DOHH2 (cell line): Measurements from ENCODE around the gene FBXL17.

Experiments
- H3F3A ChIP-seq: fragments of 200-600 bp; sonication (generic), shearing (Covaris generic); 2 replicates; pipeline ENCODE4 v1.6.0; 2016; ENCODE audit warnings: antibody characterized with exemption, mild to moderate bottlenecking; ENCODE audit not compliant: control insufficient read depth, insufficient read depth
- H3K27ac ChIP-seq: fragments of 200-600 bp; sonication (generic); 2 replicates; pipeline ENCODE4 v1.5.1; 2014; ENCODE audit warnings: low read depth, mild to moderate bottlenecking, low read length, moderate library complexity
- H3K27me3 ChIP-seq: fragments of 200-600 bp; sonication (generic); 2 replicates; pipeline ENCODE4 v1.6.1; 2014; ENCODE audit warnings: mild to moderate bottlenecking, low read length, mixed read lengths; ENCODE audit not compliant: control insufficient read depth
- H3K36me3 ChIP-seq: fragments of 200-600 bp; sonication (generic); 2 replicates; pipeline ENCODE4 v1.6.1; 2014; ENCODE audit warnings: mild to moderate bottlenecking, low read length, moderate library complexity, mixed read lengths; ENCODE audit not compliant: control insufficient read depth
- H3K4me1 ChIP-seq: fragments of 200-600 bp; sonication (generic); 2 replicates; pipeline ENCODE4 v1.6.1; 2014; ENCODE audit warnings: mild to moderate bottlenecking, low read length, mixed read lengths; ENCODE audit not compliant: control insufficient read depth
- H3K4me2 ChIP-seq: fragments of 200-600 bp; sonication (generic); 2 replicates; pipeline ENCODE4 v1.6.0; 2014; ENCODE audit warnings: mild to moderate bottlenecking, low read length, moderate library complexity
- H3K4me3 ChIP-seq: fragments of 200-600 bp; sonication (generic); 2 replicates; pipeline ENCODE4 v1.5.1; 2014; ENCODE audit warnings: mild to moderate bottlenecking, low read length, mixed read lengths
- H3K79me2 ChIP-seq: fragments of 200-600 bp; sonication (generic); 2 replicates; pipeline ENCODE4 v1.6.1; 2014; ENCODE audit warnings: mild to moderate bottlenecking, low read length, mixed read lengths; ENCODE audit not compliant: control insufficient read depth
- H3K9me2 ChIP-seq: fragments of 200-600 bp; sonication (generic); replicated peaks from 2 replicates; pipeline ENCODE4 v1.6.1; 2014; ENCODE audit warnings: mild to moderate bottlenecking, low read length, mixed read lengths; ENCODE audit not compliant: control insufficient read depth
- H3K9me3 ChIP-seq: fragments of 200-600 bp; sonication (generic); 2 replicates; pipeline ENCODE4 v1.6.1; 2014; ENCODE audit warnings: antibody characterized with exemption, low read length, mixed read lengths; ENCODE audit not compliant: control insufficient read depth, insufficient read depth
- H4K20me1 ChIP-seq: fragments of 200-600 bp; sonication (generic); 2 replicates; pipeline ENCODE4 v1.6.0; 2014; ENCODE audit warnings: low read depth, mild to moderate bottlenecking, antibody characterized with exemption, low read length, moderate library complexity; ENCODE audit not compliant: control insufficient read depth, insufficient read depth
- EZH2phosphoT487 ChIP-seq: fragments of 200-600 bp; sonication (generic); IDR thresholded peaks from 2 replicates; pipeline ENCODE4 v1.6.1; 2017; ENCODE audit warnings: borderline replicate concordance, mild to moderate bottlenecking, antibody characterized with exemption, low read length, moderate library complexity, mixed read lengths
- TF ChIP-seq, protein P1 (sequence below): fragments of 200-600 bp; sonication (generic); IDR thresholded peaks from one replicate; pipeline ENCODE4 v1.5.1; 2014; ENCODE audit warnings: antibody characterized with exemption, mild to moderate bottlenecking, low read depth, low read length; ENCODE audit not compliant: poor library complexity, severe bottlenecking

The FBXL17 gene

DNA sequence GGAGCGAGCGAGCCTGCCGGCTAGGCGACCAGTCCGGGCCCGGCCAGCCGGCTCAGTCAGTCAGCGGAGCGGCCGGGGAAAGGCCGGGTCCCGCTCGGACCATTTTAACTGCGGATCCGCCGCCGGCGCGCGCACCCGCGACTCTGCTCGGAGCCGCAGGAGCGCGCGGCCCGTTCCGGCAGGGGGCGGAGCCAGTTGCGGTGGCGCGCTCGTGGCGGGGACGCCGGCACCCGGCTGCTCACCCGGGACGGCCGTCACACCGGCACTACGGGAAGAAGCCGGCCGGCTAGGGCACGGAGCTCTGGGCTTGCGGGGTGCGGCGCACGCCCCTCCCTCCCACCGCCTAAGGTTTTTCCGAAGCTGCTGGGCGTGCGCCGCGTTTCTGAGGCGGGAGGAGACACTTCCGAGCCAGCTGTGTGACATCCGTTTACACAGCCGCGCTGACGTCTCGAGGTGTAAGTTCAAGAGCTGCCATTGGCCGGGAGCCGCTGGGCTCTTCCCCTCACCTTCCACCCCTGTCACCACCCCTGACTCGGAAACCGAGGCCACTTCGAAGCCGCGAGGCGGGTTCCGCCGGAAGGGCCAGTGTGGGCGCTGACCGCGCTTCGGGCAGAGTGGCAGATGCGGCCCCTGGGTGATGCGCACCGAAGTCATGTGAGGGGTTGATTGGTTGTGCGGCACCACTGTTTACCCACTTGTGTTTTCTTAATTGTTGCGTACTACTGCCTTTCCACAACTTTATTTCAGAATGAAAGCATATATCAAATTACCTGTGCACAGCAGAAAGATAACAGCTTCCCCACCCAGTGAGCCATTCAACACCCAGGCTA is at the start of gene FBXL17:
Gene FBXL17 (minus strand): TSS at position 145 of the 830 bp plus-strand sequence.
- peak within 1 kb of the TSS; percentile 84 for H3K27ac ChIP-seq
- peaks cover 10% of the 10 kb centered on the region; the same call in 1 of the 2 replicates for H3F3A ChIP-seq
- H3K4me3 ChIP-seq, result peak within 1 kb of the TSS; percentile 84
- H3K9me3 ChIP-seq, result no peaks in the 10 kb centered on the region; the same call in 1 of the 2 replicates
- H3K4me2 ChIP-seq, result peak within 1 kb of the TSS; percentile 74
- H3K4me1 ChIP-seq, result peaks cover 23% of the 10 kb centered on the region
- no peaks in the 10 kb centered on the region for H3K9me2 ChIP-seq
- TF ChIP-seq EZH2phosphoT487, result no peak
- H4K20me1 ChIP-seq, result no peaks in the 10 kb centered on the region
- H3K79me2 ChIP-seq, result peaks cover 35% of the 10 kb centered on the region
- H3K36me3 ChIP-seq, result 0 out of 2 replicates have a peak, but pooled peaks cover 2% of the 10 kb centered on the region
- H3K27me3 ChIP-seq, result no peaks in the 10 kb centered on the region

DNA sequence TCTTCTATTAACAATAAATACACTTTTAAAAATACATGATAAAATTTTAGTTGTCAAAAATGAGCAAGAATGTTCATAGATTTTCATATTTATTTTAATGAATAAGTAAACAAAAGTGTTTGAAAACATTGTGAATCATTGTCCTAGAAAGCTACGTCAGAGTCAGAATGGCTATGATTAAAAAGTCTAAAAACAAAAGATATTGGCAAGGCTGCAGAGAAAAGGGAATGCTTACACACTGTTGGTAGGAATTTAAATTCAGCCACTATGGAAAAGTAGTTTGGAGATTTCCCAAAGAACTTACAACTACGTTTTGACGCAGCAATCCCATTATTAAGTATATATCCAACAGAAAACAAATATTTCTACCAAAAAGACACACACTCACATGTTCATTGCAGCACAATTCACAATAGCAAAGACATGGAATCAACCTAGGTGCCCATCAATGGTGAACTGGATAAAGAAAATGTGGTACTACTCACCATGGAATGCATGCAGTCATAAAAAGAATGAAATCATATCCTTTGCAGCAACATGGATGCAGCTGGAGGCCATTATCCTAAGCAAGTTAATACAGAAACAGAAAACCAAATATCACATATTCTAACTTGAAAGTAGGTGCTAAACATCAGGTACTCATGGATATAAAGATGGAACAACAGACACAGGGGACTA is 49.2 kb upstream of the FBXL17 start:
- no peak overlapping the region for H3K4me3 ChIP-seq
- H3K4me2 ChIP-seq, result no peak overlapping the region
- no peaks in the 10 kb centered on the region for H3K9me3 ChIP-seq
- TF ChIP-seq EZH2phosphoT487, result no peak
- TF ChIP-seq, protein P1, sequence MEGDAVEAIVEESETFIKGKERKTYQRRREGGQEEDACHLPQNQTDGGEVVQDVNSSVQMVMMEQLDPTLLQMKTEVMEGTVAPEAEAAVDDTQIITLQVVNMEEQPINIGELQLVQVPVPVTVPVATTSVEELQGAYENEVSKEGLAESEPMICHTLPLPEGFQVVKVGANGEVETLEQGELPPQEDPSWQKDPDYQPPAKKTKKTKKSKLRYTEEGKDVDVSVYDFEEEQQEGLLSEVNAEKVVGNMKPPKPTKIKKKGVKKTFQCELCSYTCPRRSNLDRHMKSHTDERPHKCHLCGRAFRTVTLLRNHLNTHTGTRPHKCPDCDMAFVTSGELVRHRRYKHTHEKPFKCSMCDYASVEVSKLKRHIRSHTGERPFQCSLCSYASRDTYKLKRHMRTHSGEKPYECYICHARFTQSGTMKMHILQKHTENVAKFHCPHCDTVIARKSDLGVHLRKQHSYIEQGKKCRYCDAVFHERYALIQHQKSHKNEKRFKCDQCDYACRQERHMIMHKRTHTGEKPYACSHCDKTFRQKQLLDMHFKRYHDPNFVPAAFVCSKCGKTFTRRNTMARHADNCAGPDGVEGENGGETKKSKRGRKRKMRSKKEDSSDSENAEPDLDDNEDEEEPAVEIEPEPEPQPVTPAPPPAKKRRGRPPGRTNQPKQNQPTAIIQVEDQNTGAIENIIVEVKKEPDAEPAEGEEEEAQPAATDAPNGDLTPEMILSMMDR, result no peak
- H3K27ac ChIP-seq, result no peak overlapping the region
- H3K79me2 ChIP-seq, result no peaks in the 10 kb centered on the region
- H3F3A ChIP-seq, result no peaks in the 10 kb centered on the region
- H3K9me2 ChIP-seq, result no peaks in the 10 kb centered on the region
- no peaks in the 10 kb centered on the region for H4K20me1 ChIP-seq
- no peaks in the 10 kb centered on the region for H3K27me3 ChIP-seq
- no peaks in the 10 kb centered on the region for H3K36me3 ChIP-seq
- no peaks in the 10 kb centered on the region for H3K4me1 ChIP-seq

DNA sequence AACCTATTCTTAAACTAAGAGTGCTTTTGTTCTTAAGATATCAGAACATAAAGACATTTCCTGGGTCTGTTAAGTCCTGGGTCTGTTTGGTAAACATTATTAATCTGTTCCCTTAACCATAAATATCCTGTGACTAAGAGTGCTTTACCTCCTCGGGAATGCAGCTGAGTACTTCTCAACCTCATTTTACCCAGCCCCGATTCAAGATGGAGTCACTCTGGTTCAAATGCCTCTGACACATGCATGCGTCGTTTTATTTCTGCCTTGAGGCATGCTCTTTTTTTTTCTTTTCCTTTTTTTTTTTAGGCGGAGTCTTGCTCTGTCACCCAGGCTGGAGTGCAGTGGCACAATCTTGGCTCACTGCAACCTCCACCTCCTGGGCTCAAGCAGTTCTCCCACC is 39.8 kb upstream of the FBXL17 start:
- H3K9me2 ChIP-seq, result no peaks in the 10 kb centered on the region
- H3K4me2 ChIP-seq, result no peak overlapping the region
- H3K27me3 ChIP-seq, result no peaks in the 10 kb centered on the region
- no peak overlapping the region for H3K4me3 ChIP-seq
- no peaks in the 10 kb centered on the region for H3K4me1 ChIP-seq
- H3K9me3 ChIP-seq, result no peaks in the 10 kb centered on the region
- H3K36me3 ChIP-seq, result no peaks in the 10 kb centered on the region
- no peak overlapping the region for H3K27ac ChIP-seq
- no peaks in the 10 kb centered on the region for H4K20me1 ChIP-seq
- no peaks in the 10 kb centered on the region for H3K79me2 ChIP-seq
- no peak for TF ChIP-seq EZH2phosphoT487
- TF ChIP-seq, protein P1, result no peak
- no peaks in the 10 kb centered on the region for H3F3A ChIP-seq

DNA sequence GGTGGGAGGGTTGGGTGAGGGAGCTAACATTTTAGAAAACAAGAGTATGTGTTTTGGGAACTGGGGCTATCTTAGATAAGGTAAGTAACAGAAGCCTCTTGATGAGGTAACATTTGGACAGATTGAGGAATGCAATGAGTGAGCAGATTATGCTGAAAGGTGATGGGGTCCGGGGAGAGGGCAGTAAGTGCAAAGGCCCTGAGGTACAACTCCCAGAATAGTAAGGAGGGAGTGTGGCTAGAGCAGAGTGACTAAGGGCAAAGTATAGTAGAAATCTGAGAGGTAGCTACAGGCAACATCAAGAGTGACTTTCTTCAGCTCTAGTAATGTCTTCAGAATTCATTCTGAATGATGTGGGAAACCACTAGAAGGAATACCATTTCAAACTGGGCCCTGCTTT is 38.9 kb upstream of the FBXL17 start:
- Histone ChIP-seq H3K27me3 (no peaks in the 10 kb centered on the region), H3K9me2 (no peaks in the 10 kb centered on the region), H3K4me2 (no peak overlapping the region), H4K20me1 (no peaks in the 10 kb centered on the region), H3K27ac (no peak overlapping the region), H3F3A (no peaks in the 10 kb centered on the region), H3K79me2 (no peaks in the 10 kb centered on the region), H3K9me3 (no peaks in the 10 kb centered on the region), H3K4me3 (no peak overlapping the region), H3K4me1 (no peaks in the 10 kb centered on the region), H3K36me3 (no peaks in the 10 kb centered on the region)
- TF ChIP-seq EZH2phosphoT487, result no peak
- TF ChIP-seq, protein P1, result no peak
